Measurements from ENCODE around the gene PALD1. TPM values are rescaled to one million over a fixed set of nuclear protein-coding genes. Genes with fewer than 3 reads are reported as not detected.
"Not testable (repeated sequence)": the region's sequence is repeated elsewhere in the genome, so short reads cannot be mapped to it uniquely, and the experiment has no call there.

Gene PALD1
- total and polyA plus RNA-seq, 2 of the 13 experiments (the other 11 are each of a cell fraction or from before 2014, with no cell fraction given): 0.07 to 0.09 TPM

- H3K9me3 ChIP-seq (ENCODE audit: low read length): no peaks in the 10 kb centered on the region
- FAIRE-seq: no peak
Measured at GRCh38 chr10:70579234-70580002, 100.9 kb downstream of the PALD1 start.

DNA sequence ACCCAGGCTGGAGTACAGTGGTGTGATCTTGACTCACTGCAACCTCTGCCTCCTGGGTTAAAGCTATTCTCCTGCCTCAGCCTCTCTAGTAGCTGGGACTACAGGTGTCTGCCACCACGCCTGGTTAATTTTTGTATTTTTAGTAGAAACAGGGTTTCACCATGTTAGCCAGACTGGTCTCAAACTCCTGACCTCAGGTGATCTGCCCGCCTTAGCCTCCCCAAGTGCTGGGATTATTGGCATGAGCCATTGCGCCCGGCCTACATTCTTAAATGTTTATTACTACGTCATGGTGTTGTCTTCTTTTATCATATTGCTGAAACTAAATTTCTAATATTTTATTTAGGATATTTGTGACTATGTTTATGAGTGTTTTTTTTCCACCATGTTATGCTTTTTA is 102.6 kb downstream of the PALD1 start:
- H3K27me3 ChIP-seq (ENCODE audit: control insufficient read depth in 1 of 2, insufficient read depth in 2 of 2, low read length in 2 of 2); H3K79me2 ChIP-seq (ENCODE audit: insufficient read depth, low read length); BruUV-seq (replicated peaks); POLR2A ChIA-PET; in situ Hi-C loops (cut with HindIII; ENCODE audit: extremely low pct_ligation_motif_present, low pct_unique_long_range_greater_than_20kb); H3K27ac ChIP-seq (ENCODE audit: extremely low read length, insufficient read depth, low read length); FAIRE-seq; H3K9me3 ChIP-seq (ENCODE audit: low read length); H3K36me3 ChIP-seq (replicated peaks in 1 of 2; ENCODE audit: control insufficient read depth in 1 of 2, insufficient read depth in 2 of 2, low read length in 2 of 2); H3K9ac ChIP-seq (ENCODE audit: insufficient read depth, low read depth, low read length); intact Hi-C loops (cut with micrococcal nuclease; ENCODE audit: unreplicated experiment); H3K4me1 ChIP-seq (ENCODE audit: insufficient read depth, low read length); H2AFZ ChIP-seq (ENCODE audit: low read length); H3K4me3 ChIP-seq (replicated peaks in 1 of 3; ENCODE audit: insufficient read depth in 1 of 3, low read depth in 2 of 3, low read length in 3 of 3); ATAC-seq; H4K20me1 ChIP-seq (ENCODE audit: insufficient read depth, low read length); DNase-seq (ENCODE audit: low spot score); CTCF ChIA-PET (ENCODE audit: low intra/inter-chr PET ratio, low total read pairs); H3K4me2 ChIP-seq (ENCODE audit: low read depth, low read length): not testable (repeated sequence)
- WGBS (ENCODE audit: low lambda C conversion rate): 93% methylated on average over 5 of the region's 5 CpGs

More at GRCh38 chr10:70579234-70580002, 100.9 kb downstream of the PALD1 start:
- Histone ChIP-seq H4K20me1 (ENCODE audit: insufficient read depth, low read length) (no peaks in the 10 kb centered on the region), H2AFZ (ENCODE audit: low read length) (no peak overlapping the region), H3K36me3 (replicated peaks in 1 of 2; ENCODE audit: control insufficient read depth in 1 of 2, insufficient read depth in 2 of 2, low read length in 2 of 2) (no peaks in the 10 kb centered on the region), H3K4me1 (ENCODE audit: insufficient read depth, low read length) (no peaks in the 10 kb centered on the region), H3K27ac (ENCODE audit: extremely low read length, insufficient read depth, low read length) (no peak overlapping the region), H3K79me2 (ENCODE audit: insufficient read depth, low read length) (no peaks in the 10 kb centered on the region), H3K27me3 (ENCODE audit: control insufficient read depth in 1 of 2, insufficient read depth in 2 of 2, low read length in 2 of 2) (no peaks in the 10 kb centered on the region; a peak in 1 of 5 replicates), H3K4me3 (replicated peaks in 1 of 3; ENCODE audit: insufficient read depth in 1 of 3, low read depth in 2 of 3, low read length in 3 of 3) (no peak overlapping the region), H3K9ac (ENCODE audit: insufficient read depth, low read depth, low read length) (no peak overlapping the region), H3K4me2 (ENCODE audit: low read depth, low read length) (peak overlapping the region; percentile 18; the same call in 1 of the 2 replicates)
- DNase-seq (ENCODE audit: low spot score) (no peak), ATAC-seq (no peak)
- intact Hi-C loops (cut with micrococcal nuclease; ENCODE audit: unreplicated experiment): no loop called here
- 19% methylated on average over 3 of the region's 3 CpGs for WGBS (ENCODE audit: low lambda C conversion rate)
- TF ChIP-seq ZNF335 (CRISPR knock-in tag; IDR thresholded peaks at IDR 0.05) (no peak), SPEN (CRISPR knock-in tag; IDR thresholded peaks at IDR 0.05; ENCODE audit: low read depth) (no peak), NFYC (CRISPR knock-in tag; IDR thresholded peaks at IDR 0.05) (peak; percentile 47), NFYB (CRISPR knock-in tag; IDR thresholded peaks at IDR 0.05) (peak; percentile 19; the same call in 1 of the 2 replicates), CBX5 (CRISPR knock-in tag; IDR thresholded peaks at IDR 0.05; ENCODE audit: borderline replicate concordance) (no peak), ZSCAN5A (CRISPR knock-in tag; IDR thresholded peaks at IDR 0.05; ENCODE audit: borderline replicate concordance) (no peak), ZNF354B (CRISPR knock-in tag; IDR thresholded peaks at IDR 0.05) (no peak), ZNF580 (CRISPR knock-in tag; IDR thresholded peaks at IDR 0.05; ENCODE audit: borderline replicate concordance, low read depth) (no peak)
- TF ChIP-seq, protein P1, sequence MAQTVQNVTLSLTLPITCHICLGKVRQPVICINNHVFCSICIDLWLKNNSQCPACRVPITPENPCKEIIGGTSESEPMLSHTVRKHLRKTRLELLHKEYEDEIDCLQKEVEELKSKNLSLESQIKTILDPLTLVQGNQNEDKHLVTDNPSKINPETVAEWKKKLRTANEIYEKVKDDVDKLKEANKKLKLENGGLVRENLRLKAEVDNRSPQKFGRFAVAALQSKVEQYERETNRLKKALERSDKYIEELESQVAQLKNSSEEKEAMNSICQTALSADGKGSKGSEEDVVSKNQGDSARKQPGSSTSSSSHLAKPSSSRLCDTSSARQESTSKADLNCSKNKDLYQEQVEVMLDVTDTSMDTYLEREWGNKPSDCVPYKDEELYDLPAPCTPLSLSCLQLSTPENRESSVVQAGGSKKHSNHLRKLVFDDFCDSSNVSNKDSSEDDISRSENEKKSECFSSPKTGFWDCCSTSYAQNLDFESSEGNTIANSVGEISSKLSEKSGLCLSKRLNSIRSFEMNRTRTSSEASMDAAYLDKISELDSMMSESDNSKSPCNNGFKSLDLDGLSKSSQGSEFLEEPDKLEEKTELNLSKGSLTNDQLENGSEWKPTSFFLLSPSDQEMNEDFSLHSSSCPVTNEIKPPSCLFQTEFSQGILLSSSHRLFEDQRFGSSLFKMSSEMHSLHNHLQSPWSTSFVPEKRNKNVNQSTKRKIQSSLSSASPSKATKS (CRISPR knock-in tag; IDR thresholded peaks at IDR 0.05): no peak
- no TSS peak for BruUV-seq (replicated peaks)
- ChIA-PET POLR2A (no interaction called here), CTCF (ENCODE audit: low intra/inter-chr PET ratio, low total read pairs) (no interaction called here)
- in situ Hi-C loops (cut with HindIII; ENCODE audit: extremely low pct_ligation_motif_present, low pct_unique_long_range_greater_than_20kb): no loop called here

Measured in HepG2 (cell line).